ENCODE results near the gene CHID1. TPM values are rescaled to one million over a fixed set of nuclear protein-coding genes. Genes with fewer than 3 reads are reported as not detected.

The CHID1 gene
- total and polyA plus RNA-seq, 2 experiments from 2014 or later = 54.1 to 67.3 TPM

- Histone ChIP-seq H3F3A (replicated peaks; ENCODE audit: low read depth) (peaks cover 24% of the 10 kb centered on the region), H3K27me3 (ENCODE audit: insufficient read depth) (no peaks in the 10 kb centered on the region), H3K4me3 (no peak overlapping the region), H3K4me2 (no peak overlapping the region), H2AFZ (no peak overlapping the region), H3K4me1 (ENCODE audit: insufficient read depth) (peaks cover 14% of the 10 kb centered on the region; the same call in 1 of the 2 replicates), H4K20me1 (replicated peaks; ENCODE audit: insufficient read depth) (peaks cover 23% of the 10 kb centered on the region), H3K79me2 (replicated peaks; ENCODE audit: insufficient read depth) (no peaks in the 10 kb centered on the region), H3K9me2 (ENCODE audit: insufficient read depth) (no peaks in the 10 kb centered on the region), H3K27ac (ENCODE audit: low read depth) (no peak overlapping the region), H3K36me3 (ENCODE audit: insufficient read depth) (no peaks in the 10 kb centered on the region)
- Mint-ChIP-seq H3K4me3 (no peak overlapping the region), H3K9me3 (no peaks in the 10 kb centered on the region; the same call in 2 of the 3 replicates), H3K27ac (no peak overlapping the region), H3K27me3 (ENCODE audit: insufficient read depth, low read depth, poor library complexity) (peaks cover 36% of the 10 kb centered on the region), H3K4me1 (peaks cover 24% of the 10 kb centered on the region), H3K36me3 (ENCODE audit: low read depth) (no peaks in the 10 kb centered on the region)
- TF ChIP-seq, protein P1, sequence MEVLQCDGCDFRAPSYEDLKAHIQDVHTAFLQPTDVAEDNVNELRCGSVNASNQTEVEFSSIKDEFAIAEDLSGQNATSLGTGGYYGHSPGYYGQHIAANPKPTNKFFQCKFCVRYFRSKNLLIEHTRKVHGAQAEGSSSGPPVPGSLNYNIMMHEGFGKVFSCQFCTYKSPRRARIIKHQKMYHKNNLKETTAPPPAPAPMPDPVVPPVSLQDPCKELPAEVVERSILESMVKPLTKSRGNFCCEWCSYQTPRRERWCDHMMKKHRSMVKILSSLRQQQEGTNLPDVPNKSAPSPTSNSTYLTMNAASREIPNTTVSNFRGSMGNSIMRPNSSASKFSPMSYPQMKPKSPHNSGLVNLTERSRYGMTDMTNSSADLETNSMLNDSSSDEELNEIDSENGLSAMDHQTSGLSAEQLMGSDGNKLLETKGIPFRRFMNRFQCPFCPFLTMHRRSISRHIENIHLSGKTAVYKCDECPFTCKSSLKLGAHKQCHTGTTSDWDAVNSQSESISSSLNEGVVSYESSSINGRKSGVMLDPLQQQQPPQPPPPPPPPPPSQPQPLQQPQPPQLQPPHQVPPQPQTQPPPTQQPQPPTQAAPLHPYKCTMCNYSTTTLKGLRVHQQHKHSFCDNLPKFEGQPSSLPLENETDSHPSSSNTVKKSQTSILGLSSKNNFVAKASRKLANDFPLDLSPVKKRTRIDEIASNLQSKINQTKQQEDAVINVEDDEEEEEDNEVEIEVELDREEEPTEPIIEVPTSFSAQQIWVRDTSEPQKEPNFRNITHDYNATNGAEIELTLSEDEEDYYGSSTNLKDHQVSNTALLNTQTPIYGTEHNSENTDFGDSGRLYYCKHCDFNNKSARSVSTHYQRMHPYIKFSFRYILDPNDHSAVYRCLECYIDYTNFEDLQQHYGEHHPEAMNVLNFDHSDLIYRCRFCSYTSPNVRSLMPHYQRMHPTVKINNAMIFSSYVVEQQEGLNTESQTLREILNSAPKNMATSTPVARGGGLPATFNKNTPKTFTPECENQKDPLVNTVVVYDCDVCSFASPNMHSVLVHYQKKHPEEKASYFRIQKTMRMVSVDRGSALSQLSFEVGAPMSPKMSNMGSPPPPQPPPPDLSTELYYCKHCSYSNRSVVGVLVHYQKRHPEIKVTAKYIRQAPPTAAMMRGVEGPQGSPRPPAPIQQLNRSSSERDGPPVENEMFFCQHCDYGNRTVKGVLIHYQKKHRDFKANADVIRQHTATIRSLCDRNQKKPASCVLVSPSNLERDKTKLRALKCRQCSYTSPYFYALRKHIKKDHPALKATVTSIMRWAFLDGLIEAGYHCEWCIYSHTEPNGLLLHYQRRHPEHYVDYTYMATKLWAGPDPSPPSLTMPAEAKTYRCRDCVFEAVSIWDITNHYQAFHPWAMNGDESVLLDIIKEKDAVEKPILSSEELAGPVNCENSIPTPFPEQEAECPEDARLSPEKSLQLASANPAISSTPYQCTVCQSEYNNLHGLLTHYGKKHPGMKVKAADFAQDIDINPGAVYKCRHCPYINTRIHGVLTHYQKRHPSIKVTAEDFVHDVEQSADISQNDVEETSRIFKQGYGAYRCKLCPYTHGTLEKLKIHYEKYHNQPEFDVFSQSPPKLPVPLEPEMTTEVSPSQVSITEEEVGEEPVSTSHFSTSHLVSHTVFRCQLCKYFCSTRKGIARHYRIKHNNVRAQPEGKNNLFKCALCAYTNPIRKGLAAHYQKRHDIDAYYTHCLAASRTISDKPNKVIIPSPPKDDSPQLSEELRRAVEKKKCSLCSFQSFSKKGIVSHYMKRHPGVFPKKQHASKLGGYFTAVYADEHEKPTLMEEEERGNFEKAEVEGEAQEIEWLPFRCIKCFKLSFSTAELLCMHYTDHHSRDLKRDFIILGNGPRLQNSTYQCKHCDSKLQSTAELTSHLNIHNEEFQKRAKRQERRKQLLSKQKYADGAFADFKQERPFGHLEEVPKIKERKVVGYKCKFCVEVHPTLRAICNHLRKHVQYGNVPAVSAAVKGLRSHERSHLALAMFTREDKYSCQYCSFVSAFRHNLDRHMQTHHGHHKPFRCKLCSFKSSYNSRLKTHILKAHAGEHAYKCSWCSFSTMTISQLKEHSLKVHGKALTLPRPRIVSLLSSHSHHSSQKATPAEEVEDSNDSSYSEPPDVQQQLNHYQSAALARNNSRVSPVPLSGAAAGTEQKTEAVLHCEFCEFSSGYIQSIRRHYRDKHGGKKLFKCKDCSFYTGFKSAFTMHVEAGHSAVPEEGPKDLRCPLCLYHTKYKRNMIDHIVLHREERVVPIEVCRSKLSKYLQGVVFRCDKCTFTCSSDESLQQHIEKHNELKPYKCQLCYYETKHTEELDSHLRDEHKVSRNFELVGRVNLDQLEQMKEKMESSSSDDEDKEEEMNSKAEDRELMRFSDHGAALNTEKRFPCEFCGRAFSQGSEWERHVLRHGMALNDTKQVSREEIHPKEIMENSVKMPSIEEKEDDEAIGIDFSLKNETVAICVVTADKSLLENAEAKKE (CRISPR knock-in tag; IDR thresholded peaks at IDR 0.05) = no peak
- TF ChIP-seq POLR2AphosphoS5 (IDR thresholded peaks at IDR 0.05; ENCODE audit: low read depth) (no peak), EZH2phosphoT487 (IDR thresholded peaks at IDR 0.05; ENCODE audit: unreplicated experiment) (no peak), EZH2 (IDR thresholded peaks at IDR 0.05; ENCODE audit: low read depth, unreplicated experiment) (no peak), CTCF (conservative IDR thresholded peaks at IDR 0.05; ENCODE audit: low read depth in 2 of 2) (no peak), JUNB (IDR thresholded peaks at IDR 0.05; ENCODE audit: unreplicated experiment) (no peak), CREB1 (CRISPR knock-in tag; IDR thresholded peaks at IDR 0.05; ENCODE audit: low read depth) (no peak), REST (IDR thresholded peaks at IDR 0.05; ENCODE audit: unreplicated experiment) (no peak), ETS1 (IDR thresholded peaks at IDR 0.05) (no peak), ZNF331 (CRISPR knock-in tag; IDR thresholded peaks at IDR 0.05; ENCODE audit: low read depth) (no peak), ZNF114 (CRISPR knock-in tag; IDR thresholded peaks at IDR 0.05) (no peak), STAT1 (IDR thresholded peaks at IDR 0.05; ENCODE audit: unreplicated experiment) (no peak), NANOG (IDR thresholded peaks at IDR 0.05; ENCODE audit: borderline replicate concordance) (no peak)
- ATAC-seq (no peak), DNase-seq (ENCODE audit: low spot score) (no peak)
Observed at GRCh38 chr11:866481-866880, 44.1 kb downstream of the CHID1 start.

All from GM23338 (cell line).